Astrocyte (in vitro differentiated cells and primary cell): Measurements from ENCODE around the gene CBX8.

ENCODE experiments used
- EZH2 ChIP-seq: IDR thresholded peaks from 2 replicates; pipeline ENCODE4 v1.6.1; 2012; ENCODE audit warnings: mild to moderate bottlenecking, low read length, inconsistent platforms; ENCODE audit not compliant: insufficient read depth
- TF ChIP-seq, protein P1 (sequence below): IDR thresholded peaks from 2 replicates; pipeline ENCODE4 v1.5.1; 2011; ENCODE audit warnings: low read depth, mild to moderate bottlenecking, inconsistent platforms, low read length, moderate library complexity; ENCODE audit not compliant: insufficient read depth

DNA sequence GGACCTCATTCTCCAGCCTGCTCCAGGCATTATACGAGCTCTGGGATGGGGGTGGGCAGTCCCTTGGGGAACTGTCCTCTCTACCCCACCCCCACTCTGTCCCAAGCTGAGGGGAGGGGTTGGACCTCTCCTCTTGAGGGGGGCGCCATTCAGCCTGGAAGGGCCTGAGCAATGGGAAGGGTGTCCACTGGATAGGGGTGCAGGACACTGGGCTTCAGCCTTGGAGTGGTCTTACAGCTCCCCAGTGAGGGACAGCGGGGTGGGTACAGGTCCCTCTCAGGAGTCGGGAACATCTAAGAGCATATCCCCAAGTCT lies 9.5 kb upstream of the CBX8 start:
- TF ChIP-seq, protein P1, sequence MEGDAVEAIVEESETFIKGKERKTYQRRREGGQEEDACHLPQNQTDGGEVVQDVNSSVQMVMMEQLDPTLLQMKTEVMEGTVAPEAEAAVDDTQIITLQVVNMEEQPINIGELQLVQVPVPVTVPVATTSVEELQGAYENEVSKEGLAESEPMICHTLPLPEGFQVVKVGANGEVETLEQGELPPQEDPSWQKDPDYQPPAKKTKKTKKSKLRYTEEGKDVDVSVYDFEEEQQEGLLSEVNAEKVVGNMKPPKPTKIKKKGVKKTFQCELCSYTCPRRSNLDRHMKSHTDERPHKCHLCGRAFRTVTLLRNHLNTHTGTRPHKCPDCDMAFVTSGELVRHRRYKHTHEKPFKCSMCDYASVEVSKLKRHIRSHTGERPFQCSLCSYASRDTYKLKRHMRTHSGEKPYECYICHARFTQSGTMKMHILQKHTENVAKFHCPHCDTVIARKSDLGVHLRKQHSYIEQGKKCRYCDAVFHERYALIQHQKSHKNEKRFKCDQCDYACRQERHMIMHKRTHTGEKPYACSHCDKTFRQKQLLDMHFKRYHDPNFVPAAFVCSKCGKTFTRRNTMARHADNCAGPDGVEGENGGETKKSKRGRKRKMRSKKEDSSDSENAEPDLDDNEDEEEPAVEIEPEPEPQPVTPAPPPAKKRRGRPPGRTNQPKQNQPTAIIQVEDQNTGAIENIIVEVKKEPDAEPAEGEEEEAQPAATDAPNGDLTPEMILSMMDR: no peak
- peak; percentile 9 for TF ChIP-seq EZH2
